Breast epithelium (tissue), 3 donors: ENCODE results near the gene ADGRL3.

Source experiments
- POLR2A ChIP-seq: fragments of 450-650 bp; IDR thresholded peaks from one replicate; pipeline ENCODE4 v1.6.1; 2016; ENCODE audit warnings: antibody characterized with exemption, mild to moderate bottlenecking, moderate library complexity
- TF ChIP-seq, protein P1 (sequence below), 3 donors: fragments of 450-650 bp; IDR thresholded peaks; one replicate each; pipeline ENCODE4 v1.5.1; 2016 to 2017; ENCODE audit warnings: antibody characterized with exemption in 3 of 3, mild to moderate bottlenecking in 3 of 3, moderate library complexity in 3 of 3

DNA sequence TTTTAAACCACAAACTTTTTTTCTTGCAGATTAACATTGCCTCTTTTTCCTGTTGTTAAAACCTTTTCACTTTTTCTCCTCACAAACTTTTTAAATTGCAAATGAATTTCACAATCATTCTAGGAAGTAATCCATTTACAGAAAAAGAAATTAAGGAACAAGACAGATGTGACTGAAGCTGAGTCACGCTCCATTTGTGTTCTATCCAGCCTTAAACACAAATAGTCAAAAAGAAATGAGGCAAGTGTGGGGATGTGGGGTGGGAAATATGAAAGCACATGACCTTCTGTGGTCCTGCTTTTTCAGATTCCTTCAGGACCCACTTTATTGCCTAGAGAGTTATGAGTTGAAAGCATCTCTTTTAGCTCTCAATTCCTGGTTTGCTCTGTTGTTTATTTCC, 197.0 kb downstream of the ADGRL3 start:
- TF ChIP-seq, protein P1, sequence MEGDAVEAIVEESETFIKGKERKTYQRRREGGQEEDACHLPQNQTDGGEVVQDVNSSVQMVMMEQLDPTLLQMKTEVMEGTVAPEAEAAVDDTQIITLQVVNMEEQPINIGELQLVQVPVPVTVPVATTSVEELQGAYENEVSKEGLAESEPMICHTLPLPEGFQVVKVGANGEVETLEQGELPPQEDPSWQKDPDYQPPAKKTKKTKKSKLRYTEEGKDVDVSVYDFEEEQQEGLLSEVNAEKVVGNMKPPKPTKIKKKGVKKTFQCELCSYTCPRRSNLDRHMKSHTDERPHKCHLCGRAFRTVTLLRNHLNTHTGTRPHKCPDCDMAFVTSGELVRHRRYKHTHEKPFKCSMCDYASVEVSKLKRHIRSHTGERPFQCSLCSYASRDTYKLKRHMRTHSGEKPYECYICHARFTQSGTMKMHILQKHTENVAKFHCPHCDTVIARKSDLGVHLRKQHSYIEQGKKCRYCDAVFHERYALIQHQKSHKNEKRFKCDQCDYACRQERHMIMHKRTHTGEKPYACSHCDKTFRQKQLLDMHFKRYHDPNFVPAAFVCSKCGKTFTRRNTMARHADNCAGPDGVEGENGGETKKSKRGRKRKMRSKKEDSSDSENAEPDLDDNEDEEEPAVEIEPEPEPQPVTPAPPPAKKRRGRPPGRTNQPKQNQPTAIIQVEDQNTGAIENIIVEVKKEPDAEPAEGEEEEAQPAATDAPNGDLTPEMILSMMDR (IDR thresholded peaks at IDR 0.05) = no peak
- no peak for TF ChIP-seq POLR2A
